Measurements from ENCODE around the gene RBMS1.

- no peak for TF ChIP-seq POLR2AphosphoS5 (IDR thresholded peaks at IDR 0.05; ENCODE audit: low read depth)
- no peak for TF ChIP-seq EZH2phosphoT487 (IDR thresholded peaks at IDR 0.05; ENCODE audit: unreplicated experiment)
These were observed 77.6 kb downstream of the RBMS1 start for GRCh38 chr2:160415991-160416390.

Measured in GM23338 (cell line).